ENCODE data around the gene SHC3.

Gene SHC3

DNA sequence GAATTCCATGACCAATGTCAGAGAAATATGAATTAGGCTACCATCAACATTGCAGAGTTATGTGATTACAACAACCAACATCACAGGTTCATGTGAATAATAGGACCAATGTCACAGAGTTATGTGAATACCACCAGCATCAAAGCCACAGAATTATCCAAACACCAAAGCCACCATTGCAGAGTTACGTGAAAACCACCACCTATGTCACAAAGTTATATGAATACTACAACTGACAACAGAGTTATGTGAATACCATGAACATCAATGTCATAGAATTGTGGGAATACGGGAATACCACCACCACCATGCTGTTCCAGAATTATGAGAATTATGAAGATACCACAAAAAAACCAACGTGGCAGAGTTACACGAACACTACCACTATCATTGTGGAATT, 64.8 kb downstream of the SHC3 start:
- DNase-seq (ENCODE audit: insufficient read length, low spot score): no peak
- no peak for FAIRE-seq

DNA sequence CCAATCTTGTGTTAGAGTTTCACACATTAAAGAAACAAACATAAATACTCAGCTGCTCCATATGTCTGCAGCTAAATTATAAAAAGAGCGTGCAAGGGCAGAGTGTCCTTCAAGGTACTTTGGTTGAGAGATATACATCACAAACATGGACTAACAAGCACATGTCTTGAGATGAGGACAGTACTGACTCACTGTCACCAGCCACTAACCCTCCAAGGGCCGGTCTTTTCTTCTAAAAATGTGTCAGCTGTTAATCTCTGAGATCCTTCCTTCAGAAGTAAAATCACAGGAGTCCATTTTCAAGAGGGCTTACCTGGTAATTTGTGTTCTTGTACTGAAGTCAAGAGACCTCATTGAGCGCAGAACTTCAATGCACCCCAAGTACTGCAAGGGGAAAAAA, 66.4 kb downstream of the SHC3 start:
- FAIRE-seq (no peak), DNase-seq (ENCODE audit: insufficient read length, low spot score) (no peak)

DNA sequence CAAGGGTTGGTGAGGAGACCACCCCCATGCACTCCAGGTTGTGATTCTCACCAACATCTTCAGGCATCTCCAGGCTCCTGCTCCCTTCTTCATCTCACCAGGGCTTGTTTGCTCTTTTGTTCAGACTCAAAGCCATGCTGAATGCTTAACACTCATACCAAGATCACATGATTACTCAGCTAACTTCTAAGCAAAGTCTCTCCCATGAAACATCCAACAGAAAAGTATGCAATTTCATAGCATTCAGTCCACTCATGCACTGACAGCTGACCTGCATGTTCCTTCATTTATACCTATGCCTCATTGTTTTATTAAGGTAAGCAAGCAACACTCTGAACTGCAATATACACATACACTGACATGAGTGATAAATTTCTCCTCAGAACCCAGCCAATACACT, 69.0 kb downstream of the SHC3 start:
- no peak for FAIRE-seq
- DNase-seq (ENCODE audit: insufficient read length, low spot score): no peak

DNA sequence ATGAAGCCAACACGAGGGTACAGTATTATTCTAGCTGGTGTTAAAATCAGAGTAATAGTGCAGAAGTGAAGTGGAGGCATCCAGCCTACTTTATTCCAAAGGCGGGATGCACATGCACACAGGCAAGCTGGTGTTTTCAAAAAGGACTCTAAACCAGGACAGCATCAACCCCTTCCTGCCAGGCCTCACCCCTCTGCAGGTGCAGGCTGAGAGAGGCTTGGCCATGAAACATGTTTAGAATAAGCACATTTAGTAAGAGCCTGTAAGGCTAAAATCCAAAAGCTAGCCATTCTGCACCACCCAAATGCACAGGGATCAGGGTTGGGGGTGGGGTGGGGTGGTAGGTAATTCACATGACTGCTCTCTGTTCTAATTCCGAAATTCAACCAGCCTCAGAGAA, 71.2 kb downstream of the SHC3 start:
- DNase-seq (ENCODE audit: insufficient read length, low spot score): no peak
- FAIRE-seq: no peak

DNA sequence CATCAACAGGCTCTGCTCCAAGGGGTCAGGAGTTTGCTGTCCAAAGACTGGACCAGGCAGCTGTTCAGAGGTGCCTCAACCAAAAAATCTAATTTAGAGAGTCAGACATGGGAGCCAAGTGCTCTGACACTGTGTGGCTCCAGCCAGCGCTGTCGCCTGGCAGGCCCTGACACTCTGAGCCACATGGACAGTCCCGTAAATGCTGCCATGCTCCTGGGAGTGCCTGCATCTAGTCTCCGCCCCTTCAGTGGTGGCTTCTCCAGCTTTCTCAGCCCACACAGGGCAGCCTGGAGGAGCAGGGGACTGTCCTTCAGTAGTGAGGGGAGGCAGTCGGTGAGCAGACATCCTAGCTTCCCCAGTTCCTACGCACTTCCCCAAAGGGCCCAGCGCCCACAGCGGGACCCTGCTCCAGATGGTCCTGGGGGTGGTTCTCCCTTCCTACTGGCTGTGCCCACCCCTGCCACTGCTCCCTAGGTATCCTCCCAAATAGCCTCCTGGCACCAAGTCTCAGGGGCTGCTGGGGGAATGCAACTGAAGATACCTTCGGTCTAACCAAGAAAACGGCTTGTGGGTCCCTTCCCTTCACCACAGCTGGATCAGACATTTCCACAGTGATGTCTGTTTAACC, 72.3 kb downstream of the SHC3 start:
- DNase-seq (ENCODE audit: insufficient read length, low spot score) (no peak), FAIRE-seq (no peak)

DNA sequence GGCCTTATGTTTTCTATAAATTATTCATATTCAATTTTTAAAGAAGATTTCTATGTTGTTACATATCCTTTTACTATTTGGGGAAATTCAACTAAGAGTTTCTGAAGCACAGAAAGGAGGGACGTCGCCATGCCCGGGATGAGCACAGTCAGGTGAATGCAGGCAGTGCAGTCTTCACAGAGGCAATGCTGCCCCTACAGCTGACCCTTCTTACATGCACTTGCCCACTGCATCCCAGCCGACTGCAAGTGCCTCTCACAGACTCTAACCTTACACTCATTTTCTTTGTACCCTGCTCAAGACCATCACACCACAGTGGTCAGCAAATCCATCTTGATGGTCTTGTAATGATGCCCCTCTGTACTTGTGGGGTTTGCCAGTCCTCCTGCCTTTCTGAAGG, 73.8 kb downstream of the SHC3 start:
- DNase-seq (ENCODE audit: insufficient read length, low spot score): no peak
- no peak for FAIRE-seq

DNA sequence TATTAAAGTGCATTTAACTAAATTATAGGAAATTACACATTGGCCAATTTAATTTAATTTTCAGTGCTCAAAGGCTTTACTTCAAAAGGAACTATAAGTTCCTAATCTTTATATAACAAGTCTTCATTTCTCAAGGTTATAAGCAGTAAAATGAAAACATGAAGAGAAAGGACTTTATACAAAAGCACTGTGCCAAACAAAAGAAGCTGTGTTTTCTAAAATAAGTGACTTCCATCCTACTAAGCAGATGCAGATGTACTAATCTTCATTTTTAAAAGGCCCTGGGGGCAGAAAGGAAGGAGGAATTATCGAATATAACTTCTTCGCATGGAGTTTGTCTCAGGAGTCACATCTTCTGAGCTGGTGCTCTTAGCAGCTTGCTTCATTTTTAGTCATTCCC, 81.4 kb downstream of the SHC3 start:
- DNase-seq (ENCODE audit: insufficient read length, low spot score) (no peak), FAIRE-seq (no peak)

DNA sequence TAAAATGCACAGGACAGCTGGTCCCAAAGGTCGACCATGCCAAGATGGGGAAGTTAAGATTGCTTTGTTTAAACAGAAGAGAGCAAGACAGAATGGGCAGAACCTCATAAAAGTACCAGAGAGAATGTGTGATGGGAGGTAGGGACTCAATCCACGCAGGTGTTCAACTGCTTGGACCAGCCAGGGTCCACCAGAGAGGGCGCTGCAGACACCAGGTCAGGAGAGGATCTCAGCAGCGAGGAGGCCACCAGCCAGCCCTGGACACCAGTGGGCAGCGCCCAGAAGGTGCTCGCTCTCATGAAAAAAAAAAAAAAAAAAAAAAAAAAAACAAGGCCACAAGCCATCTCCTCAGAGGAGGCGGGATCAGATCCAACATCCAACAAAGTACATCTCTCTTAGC, 81.8 kb downstream of the SHC3 start:
- DNase-seq (ENCODE audit: insufficient read length, low spot score): no peak
- FAIRE-seq: no peak

DNA sequence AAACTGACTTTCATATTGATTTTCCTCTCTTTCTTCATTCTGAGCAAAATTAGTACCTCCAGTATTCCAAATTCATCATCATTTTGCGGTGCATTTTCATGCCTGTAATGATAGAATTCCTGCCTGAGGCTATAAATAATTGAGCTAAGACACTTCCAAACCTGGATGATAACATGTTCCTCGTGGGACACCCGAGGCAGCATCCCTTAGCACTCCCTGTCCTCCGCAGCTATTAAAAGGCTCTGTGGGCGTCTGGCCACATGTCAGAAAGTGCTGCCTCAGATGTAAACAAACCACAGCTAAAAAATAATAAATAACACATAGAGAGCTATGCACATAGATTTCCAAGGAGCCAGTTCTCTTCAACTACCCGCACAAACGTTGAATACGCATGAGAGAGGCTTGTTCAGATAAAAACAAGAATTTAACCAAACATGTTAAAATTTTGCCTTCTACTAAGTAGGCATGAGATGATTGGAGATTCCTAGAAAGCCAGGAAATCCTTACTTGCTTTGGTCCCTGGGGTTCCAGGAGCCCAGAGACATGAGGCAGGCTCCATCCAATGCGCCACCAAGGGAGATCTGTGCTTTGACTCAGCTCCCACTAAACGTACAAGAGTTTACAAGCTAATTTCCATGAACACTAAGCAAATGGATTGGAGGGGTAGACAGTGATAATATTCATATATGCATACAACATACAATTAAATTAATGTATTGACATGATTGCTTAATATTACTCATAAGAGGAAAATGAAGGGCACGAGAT, 82.7 kb downstream of the SHC3 start:
- no peak for DNase-seq (ENCODE audit: insufficient read length, low spot score)
- FAIRE-seq: no peak

DNA sequence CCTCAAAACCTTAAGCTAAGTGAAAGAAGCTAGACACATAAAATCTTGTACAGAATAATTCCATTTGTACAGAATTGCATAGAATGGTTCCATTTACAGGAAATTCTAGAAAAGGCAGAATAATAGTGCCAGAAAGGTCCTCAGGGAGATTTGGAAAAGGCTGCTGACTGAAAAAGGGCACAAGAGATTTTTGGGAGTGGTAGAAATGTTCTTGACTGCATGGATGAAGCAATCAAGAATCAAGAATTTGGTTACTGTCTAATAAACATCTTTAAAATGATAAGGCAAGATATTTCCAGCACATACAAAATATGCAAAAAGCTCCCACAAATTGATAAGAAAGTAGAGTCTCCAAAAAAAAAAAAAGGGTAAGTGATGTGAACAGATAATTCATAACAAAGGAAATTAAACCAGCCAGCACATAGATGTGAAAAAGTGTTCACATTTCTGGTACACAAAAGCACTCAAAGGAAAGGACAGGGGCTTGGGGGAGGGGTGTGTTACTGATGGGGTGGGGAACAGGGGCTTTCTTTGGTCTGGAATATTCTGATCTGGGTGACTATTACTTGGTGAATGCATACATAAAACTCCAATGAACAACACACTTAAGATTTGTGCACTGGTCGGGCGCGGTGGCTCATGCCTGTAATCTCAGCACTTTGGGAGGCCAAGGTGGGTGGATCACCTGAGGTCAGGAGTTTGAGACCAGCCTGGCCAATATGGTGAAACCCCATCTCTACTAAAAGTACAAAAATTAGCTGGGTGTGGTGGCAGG, 85.2 kb downstream of the SHC3 start:
- DNase-seq (ENCODE audit: insufficient read length, low spot score) (no peak), FAIRE-seq (no peak)

DNA sequence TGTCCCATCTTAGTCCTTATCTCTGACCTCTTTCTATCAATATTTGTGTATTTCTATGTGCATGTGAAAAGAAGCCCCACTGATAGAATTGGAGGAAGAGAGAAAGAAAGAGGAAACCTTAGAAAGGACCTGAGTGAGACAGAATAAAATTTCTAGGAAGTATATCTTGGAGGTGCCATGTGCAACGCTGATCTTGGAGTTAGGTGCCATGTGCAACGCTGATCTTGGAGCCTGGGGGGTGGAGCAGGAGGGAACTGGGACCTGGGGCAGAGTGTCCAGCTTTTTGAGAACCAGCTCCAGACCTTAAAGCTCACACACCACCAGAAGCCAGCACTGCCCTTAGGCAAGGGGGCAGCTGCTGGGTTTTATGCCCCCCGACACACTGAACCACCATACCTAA, 89.4 kb downstream of the SHC3 start:
- no peak for FAIRE-seq
- no peak for DNase-seq (ENCODE audit: insufficient read length, low spot score)

DNA sequence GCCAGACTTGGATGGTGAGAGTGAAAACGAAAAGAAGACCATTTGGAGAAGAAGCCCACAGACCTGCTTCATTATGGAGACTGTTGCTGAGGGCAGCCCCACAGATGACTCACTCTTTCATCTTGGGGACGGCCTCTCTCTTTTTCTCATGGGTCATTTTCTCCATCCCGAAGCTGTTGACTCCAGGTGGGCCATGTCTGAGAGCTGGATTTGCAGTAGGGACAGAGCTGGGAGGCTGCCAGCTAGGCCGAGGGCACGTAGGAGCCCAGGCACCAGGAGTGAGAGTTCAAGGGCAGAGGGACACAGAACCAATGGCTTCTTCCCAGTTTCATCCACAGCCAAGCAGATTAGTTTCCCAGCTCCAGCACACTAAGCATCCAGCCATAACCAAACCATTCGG, 95.0 kb downstream of the SHC3 start:
- DNase-seq (ENCODE audit: insufficient read length, low spot score) (no peak), FAIRE-seq (no peak)

DNA sequence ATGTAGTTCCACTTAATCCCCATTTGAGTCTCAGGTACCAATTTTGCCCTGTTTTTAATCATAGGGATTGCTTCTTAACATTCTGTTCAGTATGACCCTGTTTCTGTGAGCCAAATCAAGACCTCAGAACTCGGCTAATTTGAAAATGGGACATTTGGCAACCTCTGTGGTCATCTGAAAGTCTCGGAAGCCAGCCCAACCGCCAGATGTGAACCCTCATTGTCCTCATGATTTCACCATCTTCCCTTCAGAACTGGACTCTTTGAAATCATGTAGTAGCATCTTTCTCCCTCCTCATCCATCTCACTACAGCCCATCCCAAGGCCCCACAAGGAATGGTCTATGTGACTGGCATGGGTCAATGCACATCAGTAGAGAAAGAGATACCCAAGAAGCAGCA, 98.4 kb downstream of the SHC3 start:
- FAIRE-seq (no peak), DNase-seq (ENCODE audit: insufficient read length, low spot score) (no peak)

DNA sequence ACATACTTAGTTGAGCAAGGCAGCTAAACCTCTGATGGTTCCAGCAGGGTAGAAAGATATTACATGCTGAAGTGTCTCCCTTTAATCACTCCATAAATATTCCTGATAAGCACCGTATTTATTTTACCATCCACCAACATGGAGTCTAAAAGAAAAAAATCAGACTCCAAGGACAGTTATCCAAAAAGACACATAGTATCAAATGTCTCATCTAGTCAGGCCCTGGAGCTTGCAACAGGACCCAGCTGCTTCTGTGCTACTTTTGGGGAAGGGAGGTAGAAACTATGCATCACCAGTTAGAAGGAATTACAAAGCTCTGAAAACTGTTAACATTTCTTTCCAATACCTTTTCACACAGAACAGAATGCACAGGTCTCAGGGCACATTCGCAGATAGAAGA, 99.2 kb downstream of the SHC3 start:
- FAIRE-seq (no peak), DNase-seq (ENCODE audit: insufficient read length, low spot score) (no peak)

DNA sequence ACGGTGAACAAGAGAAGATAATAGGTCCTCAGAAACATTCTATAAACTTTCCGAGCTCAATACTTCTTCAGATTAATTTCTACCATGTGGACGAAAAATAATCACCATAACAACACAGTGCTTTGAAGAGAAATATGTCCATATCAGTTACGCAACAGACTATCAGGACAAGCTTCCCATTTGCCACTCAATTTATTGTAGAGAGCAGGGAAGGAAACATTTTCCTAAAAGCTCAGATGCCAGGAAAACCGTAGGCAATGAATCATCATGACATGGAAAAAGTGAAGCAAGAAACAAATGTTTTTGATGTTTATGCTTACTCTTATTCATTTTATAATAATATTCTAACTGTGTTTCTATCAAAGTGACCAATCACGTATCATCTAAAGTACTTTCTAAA, 99.8 kb downstream of the SHC3 start:
- DNase-seq (ENCODE audit: insufficient read length, low spot score) (no peak), FAIRE-seq (no peak)

DNA sequence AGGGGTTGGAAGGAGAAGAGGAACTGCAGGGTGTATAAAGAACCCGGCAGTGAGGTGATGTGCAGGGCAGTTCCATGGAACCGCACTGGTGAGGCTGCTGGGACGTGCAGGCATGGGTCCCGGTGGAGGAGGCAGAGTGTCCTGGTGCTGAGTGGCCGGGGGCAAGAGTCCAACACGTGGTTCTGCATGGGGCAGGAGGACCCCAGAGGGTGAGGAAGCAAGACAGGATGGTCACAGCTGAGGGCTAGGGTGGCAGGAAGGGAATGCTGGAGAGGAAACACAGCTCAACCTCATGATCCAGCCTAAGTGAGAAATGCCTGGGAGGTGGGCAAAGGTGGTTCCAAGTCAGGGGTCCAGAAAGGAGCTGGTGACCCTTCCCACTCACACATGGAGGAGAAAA, 100.2 kb downstream of the SHC3 start:
- FAIRE-seq: no peak
- no peak for DNase-seq (ENCODE audit: insufficient read length, low spot score)

DNA sequence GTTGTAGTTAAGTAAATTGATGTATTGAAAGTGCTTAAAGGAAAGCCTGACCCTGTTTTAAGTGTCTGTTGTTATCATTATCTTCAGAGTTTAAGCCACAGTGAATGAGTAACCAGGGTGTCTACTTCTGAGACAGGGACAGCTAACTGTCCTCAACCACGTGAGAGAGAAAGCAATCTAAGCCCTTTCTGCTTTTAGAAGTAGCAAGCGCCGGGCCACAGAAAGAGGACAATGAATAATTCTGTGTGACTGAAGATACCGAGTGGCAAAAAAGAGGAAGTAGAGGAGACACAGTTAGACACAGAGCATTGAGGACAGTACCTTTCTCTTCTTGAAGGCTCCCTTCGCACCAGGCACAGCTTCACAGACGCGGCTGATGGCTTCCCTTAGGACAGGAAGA, 101.1 kb downstream of the SHC3 start:
- FAIRE-seq (no peak), DNase-seq (ENCODE audit: insufficient read length, low spot score) (no peak)

DNA sequence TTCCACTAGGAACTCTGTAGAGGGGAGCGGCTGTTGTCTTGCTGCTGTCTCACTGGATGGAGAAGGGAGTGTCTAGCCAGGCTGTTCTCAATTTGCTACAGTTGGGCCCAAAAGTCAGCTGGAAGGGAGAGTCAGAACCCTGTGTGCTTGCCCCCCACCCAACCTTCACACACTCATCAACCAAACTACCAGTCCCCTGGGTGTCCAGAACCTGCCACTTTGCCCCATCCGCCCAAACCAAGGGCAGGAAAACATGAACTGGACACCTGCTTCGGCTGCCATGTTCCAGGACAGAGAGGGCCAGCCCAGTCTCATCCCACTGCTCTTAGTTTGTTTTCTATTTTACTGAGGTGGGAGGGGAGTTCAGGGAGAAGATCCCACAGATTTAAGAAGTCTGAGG, 105.2 kb downstream of the SHC3 start:
- FAIRE-seq: no peak
- DNase-seq (ENCODE audit: insufficient read length, low spot score): no peak

DNA sequence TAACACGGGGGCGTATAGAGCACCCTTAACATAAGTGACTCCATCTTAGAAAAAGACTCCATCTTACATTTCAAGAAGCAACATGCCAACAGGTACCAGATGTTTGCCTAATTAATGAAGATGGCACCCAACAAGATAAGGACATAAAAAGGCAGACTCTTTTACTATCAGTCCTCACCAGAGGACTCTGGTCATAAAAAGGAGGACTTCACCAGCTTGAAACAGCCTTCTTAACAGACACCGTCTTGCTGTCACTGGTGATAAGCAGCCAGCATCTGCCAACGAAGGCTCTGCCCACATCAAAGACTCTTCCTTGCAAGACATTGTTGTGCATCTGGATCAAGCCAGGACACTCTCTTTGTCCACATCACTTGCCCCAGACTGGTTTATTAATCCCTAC, 107.0 kb downstream of the SHC3 start:
- FAIRE-seq (no peak), DNase-seq (ENCODE audit: insufficient read length, low spot score) (no peak)

DNA sequence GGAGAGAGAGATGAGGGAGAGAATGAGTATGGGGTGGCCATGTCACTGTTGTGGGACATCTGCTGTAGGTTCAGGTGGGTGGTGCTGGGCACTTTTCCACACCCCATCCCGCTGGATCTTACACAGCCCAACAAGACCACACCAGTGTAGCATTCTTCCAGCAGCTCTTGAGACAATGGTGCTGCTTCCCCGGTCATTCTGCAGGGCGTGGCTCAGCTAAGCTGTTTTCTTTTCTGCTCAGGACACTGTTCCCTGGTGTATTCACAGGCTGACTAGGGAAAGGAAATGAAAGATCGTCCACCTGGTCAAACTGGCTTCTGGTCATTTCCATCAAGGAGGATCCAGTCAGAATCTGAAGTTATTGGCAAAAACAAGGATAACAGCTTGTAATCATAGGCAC, 111.8 kb downstream of the SHC3 start:
- no peak for DNase-seq (ENCODE audit: insufficient read length, low spot score)
- no peak for FAIRE-seq

DNA sequence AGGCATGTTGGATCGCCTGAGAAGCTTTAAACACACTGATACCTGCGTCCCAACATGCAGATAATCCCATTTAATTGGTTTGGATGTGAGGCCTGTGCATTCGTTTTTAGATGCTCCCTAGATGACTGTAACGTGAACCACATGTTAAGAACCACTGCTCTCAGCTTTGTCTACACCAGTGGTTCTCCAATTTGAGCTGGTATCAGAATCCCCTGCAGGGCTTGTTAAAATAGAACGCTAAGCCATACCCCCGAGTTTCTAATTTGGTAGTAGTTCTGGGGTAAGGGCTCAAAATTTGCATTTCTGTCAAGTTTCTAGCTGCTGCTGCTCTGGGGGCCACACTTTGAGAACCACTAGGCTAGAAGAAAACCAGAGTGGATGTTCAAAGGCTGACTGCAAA, 112.7 kb downstream of the SHC3 start:
- FAIRE-seq (no peak), DNase-seq (ENCODE audit: insufficient read length, low spot score) (no peak)

DNA sequence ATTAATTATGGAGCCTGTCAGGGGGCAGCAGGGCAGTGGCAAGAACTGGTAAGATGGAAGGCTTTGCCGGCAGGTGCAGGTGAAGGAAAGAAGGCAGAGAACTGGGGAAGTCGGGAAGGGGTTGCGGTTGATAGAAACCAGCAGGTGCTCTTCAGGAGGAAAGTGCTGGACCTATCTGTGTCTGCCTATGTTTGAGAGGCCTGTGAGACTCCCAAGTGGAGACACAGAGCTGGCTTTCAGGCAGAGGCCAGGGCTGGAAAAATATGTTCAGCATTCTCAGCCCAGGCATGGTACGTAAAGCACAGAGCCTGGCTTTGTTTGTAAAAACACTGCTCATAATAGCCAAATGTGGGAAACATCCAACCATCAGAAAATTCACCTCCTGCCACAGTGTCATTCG, 117.8 kb downstream of the SHC3 start:
- no peak for FAIRE-seq
- DNase-seq (ENCODE audit: insufficient read length, low spot score): no peak
